Activated CD4-positive, alpha-beta T cell treated with anti-CD3 and anti-CD28 coated beads, Interleukin-2, amount 50 U/mL, for 48 hours (primary cell): Measurements from ENCODE around the gene TAF3.
"Not testable (repeated sequence)": the region's sequence is repeated elsewhere in the genome, so short reads cannot be mapped to it uniquely, and the experiment has no call there.

Experiments used
- DNase-seq, 2 experiments: peaks; one replicate each; pipeline ENCODE4 v3.0.0-alpha.2; 2020

TAF3 gene

DNA sequence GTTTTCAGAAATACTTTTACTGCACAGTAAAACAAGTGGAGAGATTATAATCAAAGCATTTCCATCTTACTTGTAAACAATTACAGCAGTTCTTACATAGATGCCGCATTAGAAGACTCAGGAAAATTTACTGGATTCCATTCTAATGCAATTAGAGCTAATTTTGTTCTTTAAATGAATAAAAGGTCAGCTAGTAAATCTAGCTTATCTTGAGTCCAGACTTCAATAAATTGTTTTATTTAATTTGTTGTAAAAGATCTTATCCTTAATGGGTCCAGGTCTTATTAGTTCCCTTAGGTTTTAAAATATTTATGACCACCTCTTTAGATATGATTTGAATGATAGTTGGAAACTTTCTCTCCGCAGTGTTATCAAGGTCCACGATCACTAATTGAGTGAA, 166.0 kb downstream of the TAF3 start:
- DNase-seq = no peak

DNA sequence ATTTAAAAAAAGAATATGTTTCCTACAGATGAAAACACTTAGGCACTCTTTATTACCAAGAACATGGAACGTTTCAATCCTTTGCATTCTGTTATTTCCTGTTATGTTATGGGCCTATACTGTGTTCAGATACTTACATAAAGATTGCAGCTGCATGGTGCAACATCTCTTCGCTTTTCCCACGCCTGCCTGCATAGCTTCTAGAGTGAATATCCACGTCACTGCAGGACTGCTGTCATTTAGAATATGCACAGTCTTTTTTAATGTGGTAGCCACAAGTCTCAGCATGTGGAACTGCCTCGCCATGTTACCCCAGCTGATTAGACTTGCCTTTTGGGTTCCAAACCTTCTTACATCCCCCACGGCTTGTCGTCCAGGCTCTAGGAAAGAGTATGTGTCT, 166.6 kb downstream of the TAF3 start:
- DNase-seq = no peak

DNA sequence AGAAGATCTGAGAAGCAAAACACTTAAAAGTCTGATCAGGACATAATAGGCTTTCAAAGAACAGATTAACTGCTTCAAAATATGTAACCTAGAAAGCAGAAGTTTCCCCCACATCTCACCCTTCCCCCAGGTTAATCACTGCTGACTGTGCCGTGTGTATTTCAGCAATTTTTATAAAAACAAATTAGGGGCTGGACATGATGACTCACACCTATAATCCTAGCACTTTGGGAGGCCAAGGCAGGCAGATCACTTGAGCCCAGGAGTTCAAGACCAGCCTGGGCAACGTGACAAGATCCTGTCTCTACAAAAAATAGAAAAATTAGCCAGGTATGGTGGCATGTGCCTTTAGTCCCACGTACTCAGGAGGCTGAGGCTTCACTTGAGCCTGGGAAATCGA, 168.5 kb downstream of the TAF3 start:
- DNase-seq = no peak

DNA sequence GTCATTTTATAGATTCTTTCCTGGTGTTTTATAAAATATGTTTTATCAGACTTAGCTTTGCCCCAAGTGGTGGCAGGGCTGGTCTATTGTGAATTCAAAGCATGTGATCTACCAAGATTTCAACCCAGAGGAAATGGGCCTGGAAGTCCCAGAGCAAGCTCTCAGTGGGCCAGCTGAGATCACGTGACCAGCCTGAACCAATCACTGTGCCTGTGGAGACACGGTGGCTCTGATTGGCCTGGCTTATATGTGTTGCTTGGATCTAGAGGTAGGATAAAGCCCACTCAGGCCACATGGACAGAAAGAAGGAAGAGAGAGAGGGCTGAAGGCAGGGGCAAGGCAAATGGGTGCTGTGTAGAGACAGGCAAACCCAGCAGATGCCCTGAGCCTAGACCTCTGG, 170.7 kb downstream of the TAF3 start:
- DNase-seq = no peak

DNA sequence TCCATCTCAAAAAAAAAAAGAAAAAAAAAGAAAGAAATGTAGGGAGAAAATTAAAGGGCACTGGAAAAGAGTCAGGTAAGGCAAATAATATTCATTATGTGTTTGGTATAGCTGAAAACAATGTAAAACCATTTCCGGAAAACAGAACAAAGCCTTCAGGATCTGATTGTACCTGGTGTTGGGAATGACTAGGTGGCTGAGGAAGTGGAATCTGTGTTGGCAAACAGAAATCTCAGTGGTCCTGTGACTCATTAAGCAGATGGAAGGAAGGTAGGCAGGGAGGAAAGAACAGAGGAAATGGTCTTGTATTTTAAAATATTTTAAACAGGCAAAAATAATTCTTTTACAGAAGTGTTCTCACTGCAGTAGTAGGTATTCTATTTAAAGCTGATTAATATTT, 180.5 kb downstream of the TAF3 start:
- DNase-seq = no peak

DNA sequence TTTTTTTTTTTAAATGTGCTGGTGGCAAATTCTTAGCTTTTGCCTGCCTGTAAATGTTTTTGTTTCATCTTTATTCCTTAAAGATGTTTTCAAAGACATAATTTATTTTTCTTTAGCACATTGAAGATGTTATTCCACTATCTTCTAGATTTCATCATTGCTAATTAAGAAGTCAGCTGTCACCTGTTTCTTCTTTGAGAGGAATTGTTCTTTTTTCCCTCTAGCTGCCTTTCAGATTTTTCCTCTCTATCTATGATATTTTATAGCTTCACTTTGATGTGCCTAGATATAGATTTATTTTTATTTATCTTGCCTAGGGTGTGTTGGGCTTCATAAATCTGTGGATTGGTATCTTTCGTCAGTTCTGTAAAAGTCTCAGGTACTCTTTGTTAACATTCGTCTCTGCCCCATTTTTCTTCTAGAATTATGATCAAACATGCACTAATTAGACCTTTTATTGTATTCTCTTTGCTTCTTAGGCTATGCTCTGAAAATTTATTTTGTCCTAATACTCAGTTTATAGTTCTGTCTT, 186.2 kb downstream of the TAF3 start:
- no peak for DNase-seq

DNA sequence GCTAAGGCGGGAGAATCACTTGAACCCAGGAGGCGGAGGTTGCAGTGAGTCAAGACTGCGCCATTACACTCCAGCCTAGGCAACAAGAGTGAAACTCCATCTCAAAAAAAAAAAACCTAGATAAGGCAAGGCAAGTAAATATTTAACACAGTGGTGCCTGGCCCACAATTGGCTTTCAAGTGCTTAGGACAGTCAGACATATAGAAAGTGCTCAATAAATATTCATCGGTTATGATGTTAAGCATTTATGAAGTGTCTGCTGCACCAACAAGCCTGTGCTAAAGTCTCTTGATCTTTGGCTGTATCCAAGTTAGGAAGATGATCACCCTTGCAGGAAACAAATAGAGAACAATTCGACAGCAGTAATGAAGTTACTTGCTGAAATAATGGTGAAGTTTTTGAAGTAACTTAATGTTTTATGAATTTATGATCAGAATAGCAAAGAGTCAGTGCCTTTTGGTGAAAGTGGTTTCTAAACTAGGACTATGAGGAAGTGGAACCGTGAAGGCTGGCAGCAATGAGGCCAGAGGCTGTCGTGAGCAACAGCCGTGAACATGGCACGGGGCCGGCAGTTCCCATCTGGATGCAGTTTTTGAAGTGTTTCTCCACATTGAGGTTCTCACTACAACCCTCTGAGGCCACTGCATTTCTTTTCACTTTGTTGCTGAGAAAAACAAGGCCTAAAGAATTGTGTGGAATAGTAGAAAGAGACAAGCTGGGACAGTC, 188.1 kb downstream of the TAF3 start:
- DNase-seq = no peak

DNA sequence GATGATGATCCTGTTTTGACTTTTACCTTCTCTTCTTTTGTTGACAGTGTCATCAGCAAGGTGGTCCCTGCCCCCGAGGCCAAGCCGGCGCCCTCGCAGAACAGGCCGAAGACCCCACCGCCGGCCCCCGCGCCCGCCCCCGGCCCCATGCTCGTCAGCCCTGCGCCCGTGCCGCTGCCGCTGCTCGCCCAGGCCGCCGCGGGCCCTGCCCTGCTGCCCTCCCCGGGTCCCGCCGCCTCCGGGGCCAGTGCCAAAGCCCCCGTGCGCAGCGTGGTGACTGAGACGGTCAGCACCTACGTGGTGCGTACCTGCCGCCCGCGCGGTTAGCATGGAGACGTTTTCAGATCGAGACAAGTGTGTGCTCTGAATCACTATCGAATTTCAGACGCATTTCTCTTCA, 190.7 kb downstream of the TAF3 start:
- DNase-seq = no peak

DNA sequence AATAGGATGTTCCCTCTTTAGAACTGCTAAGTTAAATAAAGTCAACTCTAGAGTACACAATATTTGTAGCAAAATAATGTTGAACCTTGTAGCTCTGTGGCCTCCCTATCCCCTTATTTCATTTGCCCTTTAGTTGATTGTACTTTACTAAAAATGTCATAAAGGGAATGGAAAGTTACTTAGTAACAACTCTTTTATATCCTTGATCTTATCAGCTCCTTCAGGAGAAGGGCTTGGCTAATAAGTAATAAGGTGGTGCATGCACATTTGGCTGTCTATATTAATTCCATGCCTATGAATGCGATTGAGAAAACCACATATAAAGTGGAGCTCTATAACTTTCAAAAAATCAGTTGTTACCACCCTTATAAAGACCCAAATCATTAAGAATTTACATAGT, 194.7 kb downstream of the TAF3 start:
- no peak for DNase-seq

DNA sequence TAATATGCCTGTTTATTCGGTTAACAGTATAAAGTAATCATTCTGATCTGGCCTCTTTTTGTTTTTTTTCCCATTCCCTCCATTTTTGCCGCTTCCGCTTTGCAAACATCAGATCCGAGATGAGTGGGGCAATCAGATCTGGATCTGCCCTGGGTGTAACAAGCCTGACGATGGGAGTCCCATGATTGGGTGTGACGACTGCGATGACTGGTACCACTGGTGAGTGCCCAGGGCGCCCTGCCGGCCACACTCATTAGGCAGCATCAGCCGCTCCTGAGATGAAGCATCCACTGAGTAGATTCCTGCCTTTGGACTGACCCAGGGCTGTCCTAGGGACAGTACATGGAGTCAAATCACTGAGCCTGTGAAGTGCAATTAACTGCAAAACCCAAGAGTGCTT, 195.3 kb downstream of the TAF3 start:
- no peak for DNase-seq

DNA sequence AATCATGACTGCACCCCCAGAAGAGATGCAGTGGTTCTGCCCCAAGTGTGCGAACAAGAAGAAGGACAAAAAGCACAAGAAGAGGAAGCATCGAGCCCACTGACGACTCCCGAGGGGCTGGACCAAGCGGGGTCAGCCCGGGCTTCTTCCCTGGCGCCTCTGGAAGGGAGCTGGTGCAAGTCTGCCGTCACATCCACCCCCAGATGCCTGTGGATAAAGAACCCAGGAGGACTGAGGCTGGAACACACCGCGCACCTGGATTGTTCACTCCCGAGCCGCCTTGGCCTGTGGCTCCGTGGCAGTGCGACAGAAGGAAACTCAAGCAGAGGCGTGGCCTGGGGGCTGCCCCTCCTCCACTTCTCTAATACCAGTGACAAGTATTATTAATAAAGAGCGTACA, 196.3 kb downstream of the TAF3 start:
- DNase-seq = no peak

DNA sequence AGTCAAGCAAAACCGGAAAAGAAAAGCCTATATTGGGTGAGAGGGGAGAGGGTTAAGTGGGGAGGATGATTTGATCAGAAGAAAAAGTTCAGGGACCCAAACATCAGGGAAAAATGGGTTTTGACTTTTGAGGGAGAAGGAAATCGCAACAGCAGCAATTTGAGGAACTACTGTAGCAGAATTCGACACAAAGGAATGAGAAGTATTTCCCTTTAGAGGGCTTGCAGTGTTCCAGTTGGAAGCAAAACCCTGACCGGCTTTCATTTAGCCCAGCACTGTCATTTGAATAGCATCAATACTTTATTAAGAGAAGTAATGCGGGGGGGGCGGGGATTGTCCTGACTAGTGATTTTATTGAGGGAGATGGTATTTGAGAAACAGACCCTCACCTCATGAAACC, 199.0 kb downstream of the TAF3 start:
- DNase-seq = no peak

DNA sequence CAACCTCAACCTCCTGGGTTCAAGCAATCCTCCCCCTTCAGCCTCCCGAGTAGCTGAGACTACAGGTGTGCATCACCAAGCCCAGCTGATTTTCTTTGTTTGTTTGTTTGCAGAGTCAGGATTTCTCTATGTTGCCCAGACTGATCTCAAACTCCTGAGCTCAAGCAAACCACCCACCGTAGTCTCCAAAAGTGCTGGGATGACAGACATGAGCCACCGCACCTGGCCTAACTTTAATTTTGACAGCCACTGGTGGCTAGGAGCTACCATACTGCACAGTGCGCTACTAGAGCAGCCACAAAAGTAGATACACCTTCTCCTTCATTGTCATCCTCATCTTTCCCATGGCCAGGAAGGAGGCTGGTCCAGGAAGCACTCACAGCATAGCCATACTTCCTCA, 205.0 kb downstream of the TAF3 start:
- DNase-seq = no peak

DNA sequence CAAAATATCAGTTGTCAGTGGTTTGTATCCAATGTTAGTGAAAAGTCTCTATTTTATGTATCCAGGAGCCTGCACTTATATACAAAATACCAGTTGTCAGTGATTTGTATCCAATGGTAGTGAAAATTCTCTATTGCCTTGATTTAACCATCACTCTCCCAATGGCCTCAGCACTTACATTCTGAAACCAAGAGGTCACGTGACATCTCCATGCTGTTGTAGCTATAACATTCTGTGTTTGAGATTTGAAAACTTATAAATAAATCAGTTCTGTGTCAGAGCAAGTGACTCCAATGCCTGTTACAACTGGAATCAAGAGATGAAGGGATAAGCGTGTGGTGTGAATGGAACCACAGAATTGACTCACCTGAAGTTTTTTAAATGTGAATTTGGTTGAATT, 205.5 kb downstream of the TAF3 start:
- no peak for DNase-seq

DNA sequence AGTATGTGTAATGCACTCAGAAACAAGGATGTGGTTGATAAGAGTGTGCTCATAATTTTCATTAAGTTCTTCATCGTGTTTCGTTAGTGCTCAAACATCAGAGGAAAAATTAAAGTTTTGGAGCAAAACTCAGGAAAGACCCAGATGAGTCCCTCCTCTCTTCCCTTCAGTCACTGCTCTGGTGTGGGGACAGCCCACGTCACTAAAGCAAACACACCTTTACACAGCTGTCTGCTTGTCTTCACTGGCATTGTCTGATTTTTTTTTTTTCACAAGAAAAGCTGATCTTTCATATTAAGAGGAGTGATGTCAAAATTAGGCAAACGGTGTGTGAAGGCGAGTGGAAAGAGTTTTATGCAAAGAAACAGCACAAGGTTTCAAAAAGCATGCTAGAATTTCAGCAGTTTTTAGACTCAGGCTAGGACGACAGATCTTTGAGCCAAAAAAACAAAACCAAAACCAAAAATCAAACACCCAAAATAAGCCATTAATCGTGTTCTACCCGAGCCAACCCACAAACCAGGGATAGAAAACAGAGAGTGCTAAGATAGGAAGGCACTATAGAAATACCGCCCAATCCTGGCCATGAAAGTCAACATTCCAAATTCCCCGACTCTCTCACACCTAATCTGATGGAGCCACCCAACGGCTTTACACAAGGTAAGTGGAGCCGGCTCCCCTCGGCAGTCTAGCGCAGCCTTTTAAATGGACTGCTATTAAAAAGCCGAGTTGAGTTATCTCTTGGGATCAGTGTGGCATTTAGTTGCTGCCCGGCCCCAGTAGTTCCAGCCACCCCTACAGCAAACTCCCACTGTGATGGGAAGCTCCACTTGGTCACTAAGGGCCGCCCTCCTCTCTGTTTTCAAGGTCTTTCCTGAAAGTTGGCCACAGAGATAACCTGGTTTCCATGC, 208.3 kb downstream of the TAF3 start:
- DNase-seq = no peak

DNA sequence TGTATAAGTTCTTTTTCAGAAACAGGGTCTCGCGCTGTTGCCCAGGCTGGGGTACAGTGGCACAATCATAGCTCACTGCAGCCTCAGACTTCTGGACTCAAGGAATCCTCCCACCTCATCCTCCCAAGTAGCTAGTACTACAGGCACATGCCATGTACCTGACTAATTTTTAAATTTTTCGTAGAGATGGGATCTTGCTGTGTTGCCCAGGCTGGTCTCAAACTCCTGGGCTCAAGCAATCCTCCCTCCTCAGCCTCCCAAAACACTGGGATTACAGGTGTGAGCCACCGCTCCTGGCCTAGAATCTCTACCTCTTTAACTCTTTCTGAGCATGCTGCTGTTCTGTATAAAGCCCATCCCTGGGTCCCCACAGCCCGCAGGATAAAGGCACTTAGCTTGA, 212.9 kb downstream of the TAF3 start:
- not testable (repeated sequence) for DNase-seq

DNA sequence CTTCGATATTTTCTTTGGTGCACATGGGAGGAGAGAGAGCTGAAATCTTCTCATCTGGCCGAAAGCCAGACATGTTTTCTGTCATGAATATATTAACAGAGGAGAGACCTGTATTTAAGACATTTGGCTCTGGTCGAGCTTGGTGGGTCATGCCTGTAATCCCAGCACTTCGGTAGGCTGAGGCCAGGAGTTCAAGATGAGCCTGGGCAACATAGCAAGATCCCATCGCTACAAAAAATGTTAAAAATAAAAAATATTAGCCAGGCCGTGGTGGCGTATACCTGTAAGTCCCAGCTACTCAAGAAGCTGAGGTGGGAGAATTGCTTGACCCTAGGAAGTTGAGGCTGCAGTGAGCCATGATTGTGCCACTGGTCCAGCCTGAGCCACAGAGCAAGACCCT, 214.3 kb downstream of the TAF3 start:
- DNase-seq = no peak

DNA sequence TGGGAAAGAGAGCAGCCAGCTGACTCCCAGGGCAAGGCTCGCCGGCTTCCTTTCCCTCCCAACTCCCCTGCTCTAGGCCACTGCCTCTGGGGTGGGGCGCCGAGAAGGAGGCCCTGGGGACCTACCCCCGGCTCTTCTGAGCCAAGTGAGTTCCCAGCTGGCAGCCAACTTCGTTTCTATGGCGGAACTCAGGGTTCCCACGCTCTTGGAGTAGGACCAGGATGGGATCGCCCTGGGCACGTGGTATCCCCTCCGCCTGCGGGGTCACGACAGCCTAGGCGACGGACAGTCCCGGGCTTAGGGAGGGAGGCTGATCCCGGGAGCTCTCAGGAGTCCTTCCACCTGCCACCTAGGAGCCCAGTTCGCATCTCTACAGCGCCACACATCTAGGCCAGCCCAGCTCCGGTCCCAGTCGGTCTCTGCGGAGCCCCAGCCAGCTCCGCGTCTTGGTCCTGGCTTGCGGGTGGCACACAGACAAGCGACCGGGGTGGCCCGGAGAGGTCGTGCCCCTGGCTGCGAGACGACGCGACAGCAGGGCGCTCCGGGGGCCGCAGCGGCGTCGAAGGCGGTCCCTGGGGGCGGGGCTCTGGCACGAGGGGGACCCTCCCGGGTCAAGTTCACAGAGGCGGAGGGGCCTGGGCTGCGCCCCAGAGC, 215.6 kb downstream of the TAF3 start:
- no peak for DNase-seq

DNA sequence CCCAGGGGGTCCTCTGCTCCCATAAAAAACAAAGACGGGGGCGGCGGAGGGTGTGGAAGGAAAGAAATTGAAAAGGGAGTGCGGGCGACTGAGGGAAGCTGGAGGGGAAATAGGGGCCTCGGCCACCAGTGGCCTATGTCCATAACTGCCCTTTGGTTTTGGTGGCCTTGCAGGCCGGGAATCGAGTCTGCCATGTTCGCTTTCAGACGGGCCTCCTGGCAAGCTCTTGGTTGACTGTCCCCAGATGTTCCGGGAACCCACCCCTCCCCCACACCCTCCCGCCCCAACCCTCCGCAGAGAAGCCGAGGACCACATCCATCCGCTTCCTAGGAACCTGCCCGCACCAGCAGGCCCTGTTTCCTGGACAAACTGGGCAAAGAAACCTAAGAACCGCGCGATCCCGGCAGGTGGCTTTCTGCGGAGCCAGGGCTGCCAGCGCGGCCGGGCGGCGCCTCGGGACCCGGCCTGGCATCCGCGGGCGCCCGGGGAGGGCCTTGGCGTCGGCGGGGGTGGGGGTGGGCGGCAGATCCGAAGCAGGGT, 216.2 kb downstream of the TAF3 start:
- peak in 1 of 2 experiments; percentile 28 for DNase-seq

DNA sequence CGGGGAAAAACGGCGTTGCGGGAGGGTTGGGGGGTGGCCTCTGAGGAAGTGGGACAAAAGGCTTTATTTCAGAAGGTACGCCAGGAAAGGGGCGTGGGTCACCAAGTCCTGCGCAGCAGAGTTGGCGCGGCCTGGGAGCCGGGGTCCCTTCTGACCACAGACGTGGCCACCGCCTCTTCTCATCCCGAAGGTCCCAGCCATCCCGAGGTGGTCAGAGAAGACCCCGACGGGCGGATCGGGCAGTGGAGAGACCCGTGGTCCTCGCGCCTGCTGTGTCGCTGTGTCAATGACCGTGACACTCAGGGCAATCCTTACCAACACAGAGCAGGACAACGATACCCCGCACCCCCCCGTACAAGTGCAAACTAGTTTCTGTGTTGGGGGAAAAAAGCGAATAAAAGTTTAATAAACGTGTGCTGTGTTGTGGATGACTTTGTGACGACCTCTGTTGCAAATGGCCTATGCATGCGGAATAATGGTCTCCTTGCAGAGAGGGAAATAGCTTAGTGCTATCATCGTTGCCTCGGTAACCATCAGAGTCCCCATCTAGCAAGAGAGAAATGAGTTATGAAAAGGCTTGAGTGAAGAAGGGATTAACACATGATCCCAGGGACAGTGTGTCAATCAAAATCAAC, 216.8 kb downstream of the TAF3 start:
- no peak for DNase-seq

DNA sequence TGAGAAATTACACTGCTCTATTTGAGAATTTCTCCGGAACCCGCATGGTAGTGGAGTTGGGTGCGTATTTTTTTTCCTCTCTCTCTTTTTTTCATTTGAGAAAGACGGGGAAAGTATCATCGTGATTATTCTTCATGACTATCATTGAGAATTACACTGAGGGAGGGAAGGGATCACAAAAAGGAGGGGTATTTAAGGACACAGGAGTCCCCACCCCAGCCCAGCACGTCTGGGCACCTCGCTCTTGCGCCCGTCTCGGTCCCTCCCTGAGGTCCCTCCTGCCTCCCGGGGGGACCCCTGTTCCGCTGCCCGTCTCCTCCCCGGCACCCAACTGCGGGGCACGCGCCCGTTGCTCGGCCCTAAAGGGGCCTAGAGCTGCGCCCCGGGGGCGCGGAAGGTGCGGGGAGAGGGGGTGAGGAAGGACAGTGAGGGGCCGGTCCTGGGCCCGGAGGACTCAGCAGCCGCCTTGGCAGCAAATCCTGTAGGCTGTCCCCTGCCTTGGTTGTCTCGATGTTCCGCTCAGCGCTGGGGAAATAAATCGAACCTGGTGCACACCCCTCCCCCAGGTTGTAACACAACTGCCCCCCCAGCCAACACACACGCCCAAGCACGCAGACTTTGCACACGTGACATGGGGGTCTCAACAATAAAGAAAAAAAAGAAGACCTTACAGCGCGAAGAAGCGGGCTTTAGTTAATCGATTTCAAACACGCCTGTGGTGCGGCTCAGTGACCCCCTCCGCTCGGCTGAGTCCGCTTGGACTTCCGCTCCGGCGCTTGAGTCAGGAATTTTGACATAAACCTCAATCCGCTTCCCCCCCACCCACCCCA, 217.6 kb downstream of the TAF3 start:
- no peak for DNase-seq
